Sciatic nerve (tissue), 2 donors: ENCODE results near the gene MAML3. TPM values are rescaled to one million over a fixed set of nuclear protein-coding genes. Genes with fewer than 3 reads are reported as not detected.

Source experiments
- ATAC-seq: fragments of 200-7000 bp; cut with Tn5 transposase; one replicate; pipeline ENCODE4 v1.9.1; 2020; ENCODE audit warnings: mild to moderate bottlenecking, moderate library complexity
- DNase-seq: peaks from one replicate; pipeline ENCODE4 v3.0.0-alpha.2; 2020; ENCODE audit warnings: low spot score
- intact Hi-C: fragments of 100-400 bp; cut with DNase I; formaldehyde crosslinking; loops from one replicate; pipeline ENCODE4 v1.14.2; 2022
- total RNA-seq: library from RNA; stranded (reverse); fragmentation: NEBNext Ultra II Directional; extraction: Animal tissue kit (Norgen Biotek cat#: 25700); gene quantifications from one replicate; pipeline ENCODE4 v1.2.1, GENCODE V29; 2021
- donor health status: DM: no; HTN: no; CAD: no.
- donor health status: DM: no; HTN: no; CAD: no.

MAML3 gene
- total RNA-seq, 1 donor from 2014 or later, result 11.0 TPM

DNA sequence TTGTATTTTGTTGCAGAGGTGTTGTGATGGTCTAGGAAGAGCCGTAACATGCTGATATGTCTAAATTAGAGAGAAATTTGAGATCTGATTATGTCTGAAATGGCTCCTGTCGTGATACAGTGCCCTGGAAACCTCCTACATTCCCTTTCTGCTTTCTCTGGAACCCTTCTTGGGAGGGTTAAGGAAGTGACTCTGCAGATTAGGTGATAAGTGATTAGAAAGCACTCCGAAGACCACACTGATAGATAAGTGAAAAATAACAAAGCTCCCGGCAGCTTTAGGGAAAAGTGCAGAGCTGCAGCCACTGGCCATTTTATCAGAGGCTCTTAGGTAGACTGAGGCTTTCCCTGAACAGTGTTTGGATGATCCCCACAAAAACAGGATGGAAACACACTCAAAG lies 377.7 kb downstream of the MAML3 start:
- DNase-seq, result no peak
- intact Hi-C loops, result no loop called here
- no peak for ATAC-seq

DNA sequence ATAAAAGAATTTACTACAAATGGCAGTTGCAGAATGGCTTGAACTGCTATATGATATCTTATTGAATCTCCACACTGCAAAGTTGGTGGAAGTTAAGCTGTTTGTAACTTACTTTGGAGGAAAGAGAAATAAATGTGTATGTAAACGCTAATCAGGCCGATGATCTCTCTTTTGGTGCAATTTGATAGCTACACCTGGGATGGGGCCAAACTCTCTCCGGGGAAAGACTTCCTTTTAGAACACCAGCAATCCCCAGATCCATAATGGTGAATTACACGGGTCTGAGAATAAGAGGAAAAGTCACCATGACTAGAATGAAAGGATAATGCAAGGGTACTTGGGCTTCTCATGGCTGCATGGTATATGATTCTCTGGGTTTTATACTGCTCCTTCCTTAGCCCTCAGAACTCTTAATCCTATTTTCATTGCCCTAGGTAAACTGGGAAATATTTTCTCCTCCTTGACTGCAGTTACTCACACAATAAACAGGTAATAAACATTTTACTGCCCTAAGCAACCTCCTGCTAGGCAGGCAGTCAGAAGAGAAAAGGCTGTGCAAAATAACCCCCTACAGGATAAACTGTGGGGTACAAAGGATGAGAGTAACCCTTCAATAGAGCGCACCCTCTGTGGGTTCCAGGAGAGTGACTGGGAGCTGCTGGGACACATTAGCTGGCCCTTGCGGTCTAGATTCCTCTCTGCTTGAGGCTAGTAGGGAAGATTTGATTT lies 379.1 kb downstream of the MAML3 start:
- ATAC-seq (no peak), DNase-seq (no peak)
- intact Hi-C loops, result no loop called here

DNA sequence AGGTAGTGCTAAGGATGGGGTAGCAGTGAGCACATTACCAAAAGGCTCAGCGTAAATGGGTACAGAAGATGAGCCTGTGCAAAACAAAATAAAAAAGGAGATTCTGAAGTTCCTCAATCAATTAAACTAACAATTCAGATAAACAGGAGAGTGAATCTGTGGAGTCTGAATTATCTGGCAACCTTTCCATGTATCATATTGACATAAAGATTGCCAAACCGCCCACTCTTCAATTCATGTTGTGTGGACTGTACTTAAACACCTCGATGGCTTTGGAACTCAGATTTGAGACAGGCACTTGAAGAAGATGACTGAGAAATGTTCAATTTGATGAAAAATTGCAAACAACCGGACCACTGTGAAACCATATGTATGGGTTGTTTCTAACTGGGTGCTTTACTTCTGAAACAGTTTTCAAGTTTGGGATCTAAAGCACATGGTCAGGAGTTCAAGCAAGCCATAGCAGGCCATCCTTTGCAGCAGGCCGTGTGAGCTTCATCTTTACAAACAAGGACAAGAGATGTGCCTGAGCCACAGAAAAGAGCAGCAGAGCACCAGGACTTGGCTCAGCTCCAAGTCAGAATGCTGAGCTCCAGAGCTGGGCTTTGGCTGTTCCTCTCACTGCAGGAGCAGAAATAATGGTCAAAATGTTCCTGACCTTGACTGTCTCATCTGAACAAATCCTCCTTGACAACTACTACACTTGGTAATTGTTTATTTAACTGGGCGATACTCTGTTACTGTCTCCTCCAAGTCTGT lies 380.2 kb downstream of the MAML3 start:
- intact Hi-C loops, result no loop called here

DNA sequence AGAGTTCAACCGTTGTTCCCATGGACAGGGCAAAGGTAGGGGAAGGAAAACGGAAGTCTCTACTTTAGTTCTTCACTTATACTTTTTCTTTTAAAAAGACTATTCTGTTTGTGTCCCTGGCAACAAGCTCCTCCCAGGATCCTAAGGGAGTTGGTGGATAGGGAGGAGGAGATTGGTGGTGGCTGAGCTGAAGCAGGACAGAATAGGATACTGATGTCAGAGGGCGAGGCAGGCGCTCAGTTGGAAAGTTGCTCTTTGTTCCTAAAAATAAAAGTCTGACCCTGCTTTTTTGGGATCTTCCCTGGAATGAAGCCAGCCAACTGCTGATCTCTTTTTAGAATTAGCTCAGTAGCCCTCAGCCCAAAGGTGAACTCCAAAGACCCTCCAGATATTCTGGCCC lies 383.6 kb downstream of the MAML3 start:
- peak; percentile 94 for ATAC-seq
- intact Hi-C loops, result no loop called here
- no peak for DNase-seq

More for the DNA sequence above, 380.2 kb downstream of the MAML3 start:
- no peak for DNase-seq
- ATAC-seq, result no peak

DNA sequence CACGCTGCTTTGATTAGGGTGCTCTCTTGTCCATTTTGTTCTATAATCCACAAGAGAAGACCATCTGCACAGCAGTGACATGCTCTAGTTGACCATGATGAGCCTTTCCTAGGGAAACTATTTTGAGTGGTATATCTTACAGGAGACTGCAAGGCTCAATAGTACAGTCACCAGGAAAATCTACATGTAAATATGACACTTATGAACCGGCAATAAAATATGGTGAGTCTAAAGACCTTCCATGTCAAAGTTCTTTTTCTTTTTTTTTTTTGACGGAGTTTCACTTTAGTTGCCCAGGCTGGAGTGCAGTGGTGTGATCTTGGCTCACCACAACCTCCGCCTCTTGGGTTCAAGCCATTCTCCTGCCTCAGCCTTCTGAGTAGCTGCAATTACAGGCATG lies 384.6 kb downstream of the MAML3 start:
- intact Hi-C loops, result no loop called here
- DNase-seq (no peak), ATAC-seq (no peak)

DNA sequence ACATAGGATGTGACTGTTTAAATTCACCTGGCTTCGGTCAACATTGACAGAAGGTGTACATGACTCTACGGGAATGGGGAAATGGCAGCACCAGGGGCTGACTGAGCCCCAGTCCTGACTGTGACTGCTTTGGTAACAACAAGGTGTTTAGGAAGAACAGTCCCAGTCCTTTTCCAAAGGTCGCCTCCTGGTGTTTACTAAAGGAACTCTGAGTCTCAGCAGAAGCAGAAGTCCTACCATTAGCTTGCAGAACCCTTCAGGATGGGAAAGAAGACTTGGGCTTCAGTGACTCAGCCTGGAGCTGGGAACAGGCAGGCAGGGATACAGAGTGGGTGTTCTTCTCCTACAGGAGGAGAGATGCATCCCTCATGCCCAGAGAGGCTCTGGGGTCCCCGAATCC lies 385.1 kb downstream of the MAML3 start:
- no peak for DNase-seq
- ATAC-seq, result no peak
- intact Hi-C loops, result no loop called here

DNA sequence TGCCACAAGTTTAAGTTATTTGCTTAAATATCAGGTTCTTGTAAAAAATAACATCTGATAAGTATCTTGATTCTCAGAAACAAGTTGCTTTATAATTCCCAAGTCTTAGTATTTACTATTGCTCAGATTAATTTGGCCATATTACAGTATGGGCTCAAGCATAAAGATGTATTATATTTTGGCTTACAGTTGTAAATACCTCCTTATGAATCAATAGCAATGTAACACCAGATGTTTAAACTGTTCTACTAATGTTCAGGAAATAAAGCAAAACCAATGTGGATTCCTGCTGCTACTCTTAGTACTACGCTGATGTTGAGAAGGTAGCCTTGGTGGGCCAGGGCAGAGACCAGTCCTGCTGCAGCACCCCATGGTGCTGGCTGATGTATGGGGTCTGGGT lies 385.6 kb downstream of the MAML3 start:
- ATAC-seq (no peak), DNase-seq (no peak)
- intact Hi-C loops, result no loop called here

DNA sequence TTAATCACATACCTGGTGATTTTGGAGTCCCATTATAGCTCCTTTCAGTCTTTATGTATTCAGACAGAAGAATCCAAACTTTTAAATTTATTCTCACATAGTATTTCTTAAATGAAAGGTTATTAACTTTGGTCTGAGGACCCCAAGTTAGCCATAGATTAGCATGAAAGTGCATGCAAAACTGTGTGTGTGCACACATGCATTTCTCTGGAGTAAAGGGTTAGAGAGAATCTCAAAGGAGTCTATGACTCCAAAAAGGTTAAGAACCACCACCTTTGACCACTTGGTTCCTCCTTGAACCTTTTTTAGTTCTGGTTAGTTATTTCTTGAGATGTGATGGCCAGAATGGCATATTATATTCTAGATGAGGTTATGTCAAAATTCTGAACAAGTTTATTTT lies 386.4 kb downstream of the MAML3 start:
- ATAC-seq (no peak), DNase-seq (no peak)
- intact Hi-C loops, result no loop called here

DNA sequence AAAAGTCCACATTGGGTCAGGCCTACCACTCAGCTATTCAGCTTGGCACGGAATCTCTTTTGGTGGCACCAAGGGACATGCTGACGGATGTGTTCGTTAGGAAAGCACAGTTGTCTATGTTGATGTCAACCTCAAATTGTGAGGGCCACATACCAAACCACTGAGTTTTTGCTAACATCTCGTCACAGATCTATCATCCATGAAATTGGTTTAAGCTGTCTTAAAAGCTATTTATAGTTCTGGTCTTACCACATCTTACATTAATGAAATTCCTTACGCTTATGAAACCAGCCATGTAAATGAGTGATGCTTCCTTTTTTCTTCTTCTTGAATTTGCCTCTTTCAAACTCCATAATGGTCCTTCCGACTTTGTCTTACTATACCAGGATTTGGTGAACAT lies 386.8 kb downstream of the MAML3 start:
- ATAC-seq (no peak), DNase-seq (no peak)
- intact Hi-C loops, result no loop called here

DNA sequence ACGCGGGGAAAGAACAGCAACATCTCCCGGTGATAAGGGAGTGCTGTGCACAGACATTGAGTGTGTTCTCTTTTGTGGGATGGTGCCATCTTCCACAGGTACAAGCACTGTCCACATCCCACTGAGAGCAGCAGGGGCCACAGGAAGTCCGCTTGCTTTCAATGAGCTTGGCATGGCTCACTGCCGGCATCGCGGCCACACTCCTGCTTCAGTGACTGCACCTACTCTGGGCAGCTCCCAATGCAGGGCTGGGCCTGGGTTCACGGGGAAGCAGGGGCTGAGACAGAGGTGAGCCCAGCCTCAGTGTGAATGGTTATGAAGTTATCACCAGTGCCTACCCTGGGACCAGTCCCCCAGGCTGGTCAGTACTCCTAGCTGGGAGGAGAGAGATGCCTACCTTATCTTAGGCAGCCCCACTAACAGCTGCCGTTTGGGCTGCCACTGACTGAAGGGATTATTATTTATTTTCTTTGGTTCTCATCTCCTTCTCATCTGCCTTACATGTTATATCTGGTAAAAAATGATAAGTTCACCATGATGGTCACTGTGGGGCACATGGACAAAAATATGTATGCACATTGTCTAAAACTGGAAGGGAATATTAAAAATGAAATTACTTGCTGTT lies 389.2 kb downstream of the MAML3 start:
- intact Hi-C loops, result no loop called here
- ATAC-seq, result peak; percentile 10
- DNase-seq, result no peak

DNA sequence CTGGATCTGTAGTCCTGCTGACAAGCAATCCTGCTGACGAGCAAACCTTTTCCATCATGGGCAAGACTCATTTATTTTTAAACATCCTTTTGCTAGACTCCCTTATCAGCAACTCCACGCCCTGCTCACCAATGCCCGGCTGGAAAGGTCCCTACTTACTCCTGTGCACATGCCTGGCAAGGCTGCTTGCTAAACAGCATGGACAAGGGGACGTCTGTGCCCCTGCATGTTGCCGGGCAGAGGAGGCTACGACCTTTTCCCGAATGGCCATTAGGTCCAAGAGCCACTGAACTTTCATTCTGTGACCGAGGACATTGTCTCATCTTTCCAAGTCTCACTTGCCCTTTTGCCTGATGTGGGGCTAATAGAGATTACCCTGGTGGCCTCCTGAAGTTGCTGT lies 389.8 kb downstream of the MAML3 start:
- DNase-seq (no peak), ATAC-seq (peak; percentile 42)
- intact Hi-C loops, result no loop called here

DNA sequence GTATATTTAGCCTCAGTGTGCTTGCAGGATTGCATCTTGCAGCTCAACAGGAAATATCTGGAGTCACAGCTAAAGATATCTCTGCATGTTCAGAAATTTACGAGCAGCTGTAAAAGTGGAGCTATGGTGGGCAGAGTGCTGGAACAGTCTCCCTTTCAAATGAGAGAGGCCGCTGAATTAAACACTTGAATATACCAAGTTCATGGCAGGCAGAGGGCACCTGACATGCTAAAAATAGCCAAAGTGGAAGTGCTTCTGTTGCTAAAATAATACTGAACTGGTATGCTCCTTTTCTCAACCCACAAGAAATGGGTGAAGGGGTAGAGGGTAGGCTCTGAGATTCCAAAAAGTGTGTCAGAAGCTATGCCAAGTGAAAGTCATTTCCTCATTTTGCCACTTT lies 390.3 kb downstream of the MAML3 start:
- ATAC-seq (peak; percentile 38), DNase-seq (no peak)
- intact Hi-C loops, result no loop called here

DNA sequence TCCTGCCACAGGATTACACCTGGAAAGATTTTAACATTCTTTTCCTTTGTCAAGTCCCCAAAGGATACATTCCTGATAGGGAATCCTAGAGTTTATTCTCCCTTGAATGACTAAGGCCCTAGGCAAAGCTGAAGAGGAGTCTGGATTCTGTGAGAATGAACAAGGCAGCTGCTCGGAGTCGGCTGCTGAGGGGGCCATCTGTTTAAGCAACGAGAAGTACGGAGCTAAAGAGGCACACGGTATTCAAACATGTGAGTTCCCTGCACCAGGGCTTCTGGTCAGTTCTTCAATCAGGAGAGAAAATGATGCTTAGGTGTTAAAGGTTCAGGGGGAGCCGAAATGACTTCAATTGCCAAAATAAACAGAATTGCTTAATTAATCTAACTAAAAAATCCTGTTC lies 390.8 kb downstream of the MAML3 start:
- ATAC-seq (no peak), DNase-seq (no peak)
- intact Hi-C loops, result no loop called here

DNA sequence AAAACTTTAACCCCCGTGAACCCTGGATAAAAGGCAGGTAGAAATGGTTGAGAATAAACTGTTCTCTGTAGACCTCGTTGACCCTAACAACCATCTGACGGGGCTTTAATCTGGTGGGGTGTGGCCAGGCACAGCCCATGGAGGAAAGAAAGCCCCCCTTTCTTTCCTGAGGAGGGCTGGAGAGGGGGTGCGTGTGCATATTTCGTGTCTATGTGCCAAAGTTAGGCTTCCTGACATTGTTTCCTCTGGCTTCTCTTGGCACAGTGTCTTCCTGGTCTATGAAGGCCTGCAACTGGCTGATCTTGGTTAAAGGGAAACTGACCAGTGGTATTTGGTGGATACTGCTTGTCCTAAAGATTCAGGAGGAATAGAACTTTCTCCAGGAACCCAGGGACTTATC lies 391.3 kb downstream of the MAML3 start:
- intact Hi-C loops, result no loop called here
- peak; percentile 56 for ATAC-seq
- DNase-seq, result no peak

DNA sequence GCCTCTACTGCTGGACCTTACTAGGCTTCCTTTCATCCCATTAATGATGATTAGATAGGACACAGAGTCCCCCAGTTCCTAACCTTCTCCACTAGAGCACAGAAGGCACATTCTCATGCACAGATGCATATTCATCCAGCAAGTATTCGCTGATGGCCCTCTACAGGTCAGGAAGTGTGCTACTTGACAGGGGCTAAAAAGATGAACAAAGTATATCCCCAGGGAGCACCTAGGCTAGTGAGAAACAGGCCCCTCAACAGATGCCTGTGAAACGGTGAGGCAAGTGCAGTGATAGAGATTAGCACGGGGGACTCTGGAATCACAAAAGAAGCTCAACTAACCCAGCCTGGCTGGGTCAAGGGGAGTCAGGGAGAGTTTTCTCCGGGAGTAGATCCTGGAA lies 392.5 kb downstream of the MAML3 start:
- DNase-seq, result no peak
- intact Hi-C loops, result no loop called here
- no peak for ATAC-seq

DNA sequence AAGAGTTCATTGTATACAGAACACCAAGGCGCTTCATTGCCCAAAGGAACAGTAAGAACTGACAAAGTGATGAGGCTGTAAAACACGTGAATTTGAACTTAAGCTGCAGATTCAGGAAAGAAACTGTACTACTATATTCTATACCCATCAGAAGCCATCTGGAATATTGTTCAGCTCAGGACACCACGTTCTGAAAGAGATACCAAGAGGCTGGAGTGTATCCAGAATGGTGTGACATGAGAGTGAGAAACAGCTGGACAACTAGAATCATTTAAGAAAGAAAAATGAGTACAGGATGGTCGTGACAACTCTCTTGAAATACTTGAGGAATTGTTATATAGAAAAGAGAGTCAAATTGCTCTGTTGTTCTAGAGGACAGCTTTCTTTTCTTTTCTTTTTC lies 393.4 kb downstream of the MAML3 start:
- ATAC-seq, result no peak
- intact Hi-C loops, result no loop called here
- DNase-seq, result no peak

DNA sequence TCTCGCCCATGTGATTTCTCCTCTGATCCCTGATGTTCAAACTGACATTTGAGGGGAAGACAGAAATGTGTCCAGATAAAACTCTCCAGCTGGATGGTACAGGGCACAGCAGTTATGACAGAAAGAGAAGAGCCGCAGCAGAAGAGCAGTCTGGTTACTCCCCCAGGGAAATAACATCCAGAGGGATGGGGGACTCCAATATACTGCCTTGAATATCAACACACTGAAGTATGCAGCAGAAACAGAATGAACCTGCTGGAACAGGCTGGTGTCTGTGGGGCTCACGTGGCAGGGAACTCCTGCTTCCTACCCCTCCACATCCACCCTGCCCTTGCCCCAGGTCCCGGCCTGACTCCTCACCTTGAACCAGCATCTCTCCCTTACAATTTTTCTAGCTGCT lies 394.9 kb downstream of the MAML3 start:
- no peak for ATAC-seq
- intact Hi-C loops, result no loop called here

DNA sequence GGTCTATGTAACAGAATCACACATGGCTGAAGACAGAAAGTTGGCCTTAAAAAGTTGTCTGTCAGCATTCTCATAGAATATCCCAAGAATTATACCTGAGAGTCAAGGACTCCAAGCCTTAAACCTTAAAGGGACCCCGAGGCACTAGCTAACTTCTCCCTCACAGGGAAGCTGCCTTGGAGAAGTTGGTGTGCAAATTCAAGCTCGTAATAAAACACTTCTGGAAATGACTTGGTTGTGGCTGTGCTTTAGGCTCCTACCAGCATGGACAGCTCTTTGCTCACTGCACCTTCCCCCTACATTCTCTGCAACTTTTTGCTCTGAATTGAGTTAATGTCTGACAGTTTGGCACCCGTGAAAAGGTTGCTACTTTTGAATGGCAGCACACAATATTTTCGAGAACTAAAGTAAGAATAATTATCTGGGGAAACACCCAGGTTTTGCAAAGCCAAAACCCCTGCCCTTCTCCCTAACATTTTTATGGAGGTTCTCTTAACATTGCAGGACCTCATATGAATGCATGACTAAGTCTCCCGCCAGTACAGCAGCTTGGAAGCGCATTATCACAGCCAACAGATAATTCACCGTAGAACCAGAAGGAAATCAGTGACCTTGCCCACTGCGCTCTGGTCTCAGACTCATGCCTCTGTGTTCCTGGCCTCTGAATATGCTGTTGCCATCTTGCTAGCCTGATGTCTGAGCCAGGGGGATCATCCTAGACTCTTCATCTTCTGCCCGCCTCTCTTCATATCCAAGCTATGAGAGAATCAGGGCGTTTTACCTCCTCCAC lies 397.4 kb downstream of the MAML3 start:
- no peak for ATAC-seq
- DNase-seq, result no peak
- intact Hi-C loops, result no loop called here

More for the DNA sequence above, 394.9 kb downstream of the MAML3 start:
- no peak for DNase-seq

DNA sequence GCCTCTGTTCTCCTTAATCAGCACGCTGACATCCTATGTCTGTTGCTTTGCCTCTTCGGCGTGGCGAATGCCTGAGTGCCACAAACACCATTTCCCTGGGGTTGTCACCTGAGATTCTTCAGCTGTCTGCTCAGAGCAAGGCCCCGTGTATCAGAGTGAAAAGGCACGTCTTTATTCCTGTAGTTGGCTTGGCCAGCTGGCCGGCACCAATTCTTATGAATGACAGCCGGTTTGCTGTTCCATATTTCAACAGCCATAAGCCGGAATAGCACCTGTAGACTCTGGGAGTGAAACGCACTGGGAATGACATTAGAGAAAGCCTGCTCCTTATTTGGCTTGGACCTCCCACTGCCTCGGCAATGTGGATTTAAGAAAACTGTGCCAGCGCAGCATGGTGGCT lies 399.0 kb downstream of the MAML3 start:
- intact Hi-C loops, result no loop called here
- ATAC-seq (no peak), DNase-seq (no peak)

DNA sequence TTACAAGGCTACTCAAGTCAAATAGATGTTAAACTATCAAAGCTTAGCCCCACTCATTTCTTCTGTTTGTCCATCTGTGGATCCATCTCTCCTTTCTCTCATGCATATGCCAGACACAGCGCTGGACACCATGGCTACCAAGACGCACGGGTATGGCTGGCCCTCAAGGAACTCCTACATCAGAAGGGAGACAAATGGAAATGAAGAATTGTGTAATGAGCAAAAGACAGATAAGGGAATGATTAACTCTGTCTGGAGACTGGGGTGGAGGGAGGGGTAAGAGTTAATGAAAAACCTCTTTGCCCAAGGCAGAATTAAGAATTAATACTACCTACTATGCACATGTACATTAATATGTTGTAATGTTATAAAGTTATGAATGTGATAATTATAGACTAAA lies 400.3 kb downstream of the MAML3 start:
- intact Hi-C loops, result no loop called here
- ATAC-seq, result no peak
- no peak for DNase-seq
